NCI-H82 (cell line): ENCODE results near the gene PDZD2.
A peak's percentile ranks its signal among the peaks of the same experiment; 100 is the strongest.

Source experiments
- DNase-seq: peaks from one replicate; lab custom pipeline; 2025; lab: John Stamatoyannopoulos, UW

Gene PDZD2

GRCh38 chr5:32138839-32139493 is 500.0 kb downstream of the PDZD2 start:
- peak; percentile 63 for DNase-seq

- DNase-seq: peak; percentile 86
These were observed 504.9 kb downstream of the PDZD2 start for GRCh38 chr5:32143617-32144377.

- DNase-seq: peak; percentile 9
These were observed 505.7 kb downstream of the PDZD2 start for GRCh38 chr5:32144378-32145207.

- no peak for DNase-seq
These were observed 506.4 kb downstream of the PDZD2 start for GRCh38 chr5:32145378-32145777.

- no peak for DNase-seq
These were observed 508.3 kb downstream of the PDZD2 start for GRCh38 chr5:32147236-32147635.

- no peak for DNase-seq
These were observed 509.0 kb downstream of the PDZD2 start for GRCh38 chr5:32147959-32148358.

- no peak for DNase-seq
These were observed 511.4 kb downstream of the PDZD2 start for GRCh38 chr5:32150366-32150765.

GRCh38 chr5:32151198-32151597 is 512.3 kb downstream of the PDZD2 start:
- DNase-seq: no peak

GRCh38 chr5:32153723-32154122 is 514.8 kb downstream of the PDZD2 start:
- DNase-seq: peak; percentile 2

GRCh38 chr5:32155211-32155610 is 516.3 kb downstream of the PDZD2 start:
- no peak for DNase-seq

GRCh38 chr5:32156635-32157034 is 517.7 kb downstream of the PDZD2 start:
- no peak for DNase-seq

- DNase-seq: no peak
These were observed 518.1 kb downstream of the PDZD2 start for GRCh38 chr5:32157078-32157477.

- DNase-seq: no peak
These were observed 519.7 kb downstream of the PDZD2 start for GRCh38 chr5:32158679-32158975.

GRCh38 chr5:32159328-32160072 is 520.6 kb downstream of the PDZD2 start:
- DNase-seq: no peak

- no peak for DNase-seq
These were observed 521.3 kb downstream of the PDZD2 start for GRCh38 chr5:32160228-32160627.
